HG03039 (cell line): ENCODE results near the gene DVL1.

Source experiments
- ATAC-seq: cut with Tn5 transposase; IDR thresholded peaks from one replicate; pipeline ENCODE4 v1.9.1; 2021; ENCODE audit warnings: mild to moderate bottlenecking, moderate library complexity; ENCODE audit not compliant: unreplicated experiment

The DVL1 gene

DNA sequence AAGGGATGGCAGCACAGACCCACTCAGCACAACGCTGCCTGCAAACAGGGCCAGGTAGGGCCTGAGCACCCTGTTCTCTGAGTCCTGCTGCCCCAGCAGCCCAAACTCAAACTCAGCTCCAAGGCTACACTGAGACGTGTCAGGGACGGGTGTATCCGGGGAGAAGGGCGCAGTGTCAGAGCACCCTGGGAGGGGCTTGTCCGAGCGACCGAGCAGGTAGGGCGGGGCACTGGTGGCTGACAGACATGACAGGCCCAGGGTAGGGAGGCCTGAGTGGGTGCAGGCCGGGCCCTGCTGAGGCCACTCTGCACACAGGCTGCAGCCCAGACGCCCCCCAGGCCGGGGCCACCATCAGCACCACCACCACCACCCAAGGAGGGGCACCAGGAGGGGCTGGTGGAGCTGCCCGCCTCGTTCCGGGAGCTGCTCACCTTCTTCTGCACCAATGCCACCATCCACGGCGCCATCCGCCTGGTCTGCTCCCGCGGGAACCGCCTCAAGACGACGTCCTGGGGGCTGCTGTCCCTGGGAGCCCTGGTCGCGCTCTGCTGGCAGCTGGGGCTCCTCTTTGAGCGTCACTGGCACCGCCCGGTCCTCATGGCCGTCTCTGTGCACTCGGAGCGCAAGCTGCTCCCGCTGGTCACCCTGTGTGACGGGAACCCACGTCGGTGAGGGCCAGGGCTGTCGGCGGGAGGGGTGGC, 63.5 kb downstream of the DVL1 start:
- no peak for ATAC-seq
